GM21423 (cell line): ENCODE results near the gene GSTM1.

Experiments used
- ATAC-seq: cut with Tn5 transposase; IDR thresholded peaks from one replicate; pipeline ENCODE4 v1.9.1; 2021; ENCODE audit warnings: mild to moderate bottlenecking, moderate library complexity; ENCODE audit not compliant: unreplicated experiment

GSTM1 gene

GRCh38 chr1:109725510-109725909 is 37.9 kb downstream of the GSTM1 start:
- no peak for ATAC-seq

GRCh38 chr1:109726007-109726406 is 38.4 kb downstream of the GSTM1 start:
- ATAC-seq = no peak

GRCh38 chr1:109726728-109727373 is 39.2 kb downstream of the GSTM1 start:
- no peak for ATAC-seq

- no peak for ATAC-seq
Observed at GRCh38 chr1:109728870-109729269, 41.3 kb downstream of the GSTM1 start.

- no peak for ATAC-seq
Observed at GRCh38 chr1:109730666-109731065, 43.0 kb downstream of the GSTM1 start.

GRCh38 chr1:109732390-109732881 is 44.8 kb downstream of the GSTM1 start:
- no peak for ATAC-seq

GRCh38 chr1:109733236-109733870 is 45.7 kb downstream of the GSTM1 start:
- no peak for ATAC-seq

GRCh38 chr1:109739738-109740614 is 52.4 kb downstream of the GSTM1 start:
- peak; percentile 75 for ATAC-seq

- no peak for ATAC-seq
Observed at GRCh38 chr1:109740615-109741373, 53.2 kb downstream of the GSTM1 start, which contains the start of gene GSTM3. Gene GSTM3 (minus strand): TSS chr1:109741038. CDS start chr1:109740287, 751 bp downstream.
